ENCODE measurements around the gene DCAF11. TPM values are rescaled to one million over a fixed set of nuclear protein-coding genes. Genes with fewer than 3 reads are reported as not detected.

DCAF11 gene
- total and polyA plus RNA-seq, 2 of the 8 experiments (the other 6 are each of a cell fraction or from before 2014, with no cell fraction given): 60.4 to 63.6 TPM

GRCh38 chr14:24113379-24113800 is 1.2 kb upstream of the DCAF11 start:
- Histone ChIP-seq H3K36me3 (ENCODE audit: control insufficient read depth in 2 of 4, insufficient read depth in 4 of 4, low read length in 3 of 4) (peaks cover 5 to 12% (median 9%) of the 10 kb centered on the region in 4 experiments; a peak in 6 of 8 replicates), H4K8ac (ENCODE audit: extremely low read depth, insufficient read depth, low read length) (no peak overlapping the region; the same call in 1 of the 2 replicates), H2BK120ac (replicated peaks; ENCODE audit: low read depth, low read length) (no peak overlapping the region), H4K5ac (ENCODE audit: insufficient read length, low read depth, low read length) (peak overlapping the region; percentile 28), H3K4me3 (ENCODE audit: extremely low read depth in 1 of 4, insufficient read depth in 2 of 4, low read depth in 3 of 4, low read length in 4 of 4) (peak overlapping the region; percentile 68 to 89 (median 76)), H3K79me2 (ENCODE audit: control insufficient read depth in 1 of 2, insufficient read depth in 2 of 2, low read length in 2 of 2) (peaks cover 0 to 10% of the 10 kb centered on the region in 2 experiments; a peak in 2 of 4 replicates), H3K4ac (replicated peaks; ENCODE audit: insufficient read length, low read depth, low read length) (no peak overlapping the region), H3K56ac (replicated peaks; ENCODE audit: insufficient read length, low read depth, low read length) (no peak overlapping the region), H2BK15ac (ENCODE audit: low read length) (no peak overlapping the region), H3K79me1 (ENCODE audit: low read depth, low read length) (peaks cover 5% of the 10 kb centered on the region; the same call in 1 of the 2 replicates), H3K23me2 (ENCODE audit: low read depth, low read length) (peaks cover 7% of the 10 kb centered on the region), H3K9ac (replicated peaks in 1 of 4; ENCODE audit: extremely low read depth in 1 of 4, low read depth in 3 of 4, low read length in 3 of 4) (peak overlapping the region in 3 of 4 experiments; percentile 9 to 49 (median 24); a peak in 5 of 7 replicates), H3K14ac (ENCODE audit: insufficient read length) (peak overlapping the region; percentile 8), H2BK20ac (ENCODE audit: low read length) (no peak overlapping the region), H3K27ac (ENCODE audit: low read depth, low read length) (no peak overlapping the region), H3K9me3 (ENCODE audit: insufficient read depth in 2 of 2, low read depth in 1 of 2, low read length in 1 of 2) (no peaks in the 10 kb centered on the region), H2AFZ (ENCODE audit: low read length) (0 out of 2 replicates have a peak overlapping the region, but pooled peaks have one; percentile 12), H4K20me1 (replicated peaks in 1 of 2; ENCODE audit: control insufficient read depth in 1 of 2, insufficient read depth in 2 of 2, low read length in 2 of 2) (no peaks in the 10 kb centered on the region), H3K18ac (ENCODE audit: extremely low read depth, low read length) (peak overlapping the region; percentile 65; the same call in 1 of the 2 replicates), H4K91ac (replicated peaks; ENCODE audit: insufficient read length, low read length) (no peak overlapping the region), H2AK5ac (ENCODE audit: low read depth, low read length) (no peak overlapping the region), H2BK12ac (ENCODE audit: low read depth, low read length) (no peak overlapping the region), H2BK5ac (ENCODE audit: low read depth, low read length) (peak overlapping the region; percentile 100; the same call in 1 of the 2 replicates), H3K4me1 (replicated peaks in 1 of 4; ENCODE audit: control insufficient read depth in 3 of 4, insufficient read depth in 4 of 4, low read length in 3 of 4) (peaks cover 0 to 4% (median 2%) of the 10 kb centered on the region in 4 experiments; a peak in 5 of 7 replicates), H3K23ac (ENCODE audit: insufficient read length) (no peak overlapping the region), H3K4me2 (ENCODE audit: insufficient read depth in 1 of 2, low read depth in 2 of 2, low read length in 2 of 2) (peak overlapping the region; percentile 85 to 91), H3K27me3 (replicated peaks in 1 of 4; ENCODE audit: control insufficient read depth in 3 of 4, extremely low read depth in 1 of 4, insufficient read depth in 3 of 4, low read length in 3 of 4) (no peaks in the 10 kb centered on the region)
- 16% methylated on average over 15 of the region's 15 CpGs; no CpG with 5 or more reads in 1 of the 2 experiments for WGBS, 2 experiments (ENCODE audit: extremely low coverage in 1 of 2, insufficient coverage in 1 of 2, insufficient read length in 1 of 2, insufficient replicate concordance in 2 of 2, low coverage in 1 of 2, low lambda C conversion rate in 2 of 2, missing lambda C conversion rate in 1 of 2)
- ChIA-PET POLR2A (ENCODE audit: partially characterized antibody) (interaction anchor here (1.0 to 7.1 kb wide), 14 partner anchors 10 to 125 kb away, joined by 3 to 125 read pairs (median 5); partner anchors contain the start of genes DHRS4L2, EMC9, FITM1 and IPO4), CTCF (ENCODE audit: partially characterized antibody) (interaction anchor here (0.6 to 2.7 kb wide), 12 partner anchors 14 to 322 kb away, joined by 3 to 20 read pairs (median 4); partner anchors contain the start of genes IRF9, PCK2 and PSME2)
- DNase-seq (ENCODE audit: low read depth in 1 of 2, low spot score in 2 of 2): no peak
- no peak for FAIRE-seq
- TF ChIP-seq GTF2F1 (IDR thresholded peaks at IDR 0.05; ENCODE audit: borderline replicate concordance, low read depth, low read length) (no peak), CTBP2 (IDR thresholded peaks at IDR 0.05; ENCODE audit: borderline replicate concordance, insufficient read depth, insufficient read length, low read length) (no peak), NRF1 (IDR thresholded peaks at IDR 0.05; ENCODE audit: low read depth, low read length) (no peak), POLR2AphosphoS5 (IDR thresholded peaks at IDR 0.05; ENCODE audit: low read depth, low read length) (no peak), TAF7 (optimal IDR thresholded peaks at IDR 0.05; ENCODE audit: borderline replicate concordance, low read depth, low read length) (no peak), POU5F1 (IDR thresholded peaks at IDR 0.05; ENCODE audit: low read depth, low read length) (no peak), BRCA1 (IDR thresholded peaks at IDR 0.05; ENCODE audit: low read depth, low read length) (no peak), TBP (IDR thresholded peaks at IDR 0.05; ENCODE audit: low read depth, low read length) (no peak), KDM5A (IDR thresholded peaks at IDR 0.05; ENCODE audit: low read length) (no peak), RAD21 (IDR thresholded peaks at IDR 0.05 in 1 of 2, conservative IDR thresholded peaks at IDR 0.05 in 1 of 2; ENCODE audit: low read depth in 2 of 2, low read length in 2 of 2) (no peak), SIN3A (conservative IDR thresholded peaks at IDR 0.05 in 1 of 2, IDR thresholded peaks at IDR 0.05 in 1 of 2; ENCODE audit: low read depth in 1 of 2, low read length in 2 of 2) (no peak), CEBPB (IDR thresholded peaks at IDR 0.05; ENCODE audit: low read depth, low read length) (no peak), CBX8 (IDR thresholded peaks at IDR 0.05; ENCODE audit: borderline replicate concordance, low read depth, low read length) (no peak)

All from H1 (cell line).